WTC11 (cell line): Measurements from ENCODE around the gene ATG2A. TPM values are rescaled to one million over a fixed set of nuclear protein-coding genes. Genes with fewer than 3 reads are reported as not detected.

Experiments
- ATAC-seq: fragments of 200-7000 bp; cut with Tn5 transposase; 2 replicates; pipeline ENCODE4 v1.10.0; 2021; ENCODE audit warnings: mild to moderate bottlenecking, moderate library complexity
- CTCF ChIA-PET: fragments of 300-600 bp; sonication (Branson Sonifier 250); formaldehyde crosslinking; loops from one replicate; lab custom pipeline; 2021; ENCODE audit warnings: antibody characterized with exemption; lab: Charles Lee
- POLR2A ChIA-PET: fragments of 350-600 bp; sonication (Branson Sonifier 250); formaldehyde crosslinking; loops from one replicate; lab custom pipeline; 2021; ENCODE audit warnings: antibody characterized with exemption; lab: Charles Lee
- DNase-seq: peaks from one replicate; pipeline ENCODE4 v3.0.0; 2021; ENCODE audit warnings: low spot score
- H3K27ac Mint-ChIP-seq: 2 replicates; pipeline ENCODE4 v1.8.0; 2021; ENCODE audit warnings: mixed read lengths
- H3K27me3 Mint-ChIP-seq: 2 replicates; pipeline ENCODE4 v1.8.0; 2021; ENCODE audit warnings: low read depth, mild to moderate bottlenecking, moderate library complexity, mixed read lengths
- H3K36me3 Mint-ChIP-seq: 2 replicates; pipeline ENCODE4 v1.8.0; 2021; ENCODE audit warnings: mixed read lengths
- H3K4me1 Mint-ChIP-seq: 2 replicates; pipeline ENCODE4 v1.8.0; 2022; ENCODE audit warnings: mixed read lengths
- H3K4me3 Mint-ChIP-seq: 2 replicates; pipeline ENCODE4 v1.8.0; 2021; ENCODE audit warnings: mild to moderate bottlenecking, moderate library complexity, mixed read lengths
- H3K9me3 Mint-ChIP-seq: 2 replicates; pipeline ENCODE4 v1.8.0; 2021; ENCODE audit warnings: mixed read lengths
- AFF4 ChIP-seq: sonication (generic); formaldehyde crosslinking; IDR thresholded peaks from 2 replicates; pipeline ENCODE4 v1.8.1; 2023; ENCODE audit warnings: mild to moderate bottlenecking, missing genetic modification reagents, borderline replicate concordance
- ARID4B ChIP-seq: sonication (generic); formaldehyde crosslinking; IDR thresholded peaks from 2 replicates; pipeline ENCODE4 v1.8.0; 2023; ENCODE audit warnings: missing genetic modification reagents, mild to moderate bottlenecking, borderline replicate concordance
- CREM ChIP-seq: sonication (generic); formaldehyde crosslinking; IDR thresholded peaks from 2 replicates; pipeline ENCODE4 v1.8.1; 2022; ENCODE audit warnings: mild to moderate bottlenecking, missing genetic modification reagents, moderate library complexity
- ESRRA ChIP-seq: sonication (generic); formaldehyde crosslinking; IDR thresholded peaks from 2 replicates; pipeline ENCODE4 v1.8.1; 2022; ENCODE audit warnings: mild to moderate bottlenecking, missing genetic modification reagents, borderline replicate concordance
- GTF2I ChIP-seq: fragments of 250-450 bp; sonication (Bioruptor Pico); conservative IDR thresholded peaks from 2 replicates; pipeline ENCODE4 v1.4.0; 2021; ENCODE audit warnings: mild to moderate bottlenecking
- HMGXB4 ChIP-seq: sonication (generic); formaldehyde crosslinking; IDR thresholded peaks from 2 replicates; pipeline ENCODE4 v1.8.1; 2023; ENCODE audit warnings: mild to moderate bottlenecking, moderate library complexity, missing genetic modification reagents
- IRF1 ChIP-seq: sonication (generic); formaldehyde crosslinking; IDR thresholded peaks from 2 replicates; pipeline ENCODE4 v1.8.0; 2023; ENCODE audit warnings: missing genetic modification reagents
- IRF2 ChIP-seq: sonication (generic); formaldehyde crosslinking; IDR thresholded peaks from 2 replicates; pipeline ENCODE4 v1.8.0; 2022; ENCODE audit warnings: low read depth, missing genetic modification reagents, borderline replicate concordance
- OVOL2 ChIP-seq: fragments of 250-450 bp; sonication (Bioruptor Pico); IDR thresholded peaks from 2 replicates; pipeline ENCODE4 v1.9.0; 2021; ENCODE audit warnings: mild to moderate bottlenecking, borderline replicate concordance
- PREB ChIP-seq: sonication (generic); formaldehyde crosslinking; IDR thresholded peaks from 2 replicates; pipeline ENCODE4 v1.8.1; 2022; ENCODE audit warnings: mild to moderate bottlenecking, missing genetic modification reagents, moderate library complexity, borderline replicate concordance
- RELA ChIP-seq: sonication (generic); formaldehyde crosslinking; IDR thresholded peaks from 2 replicates; pipeline ENCODE4 v1.8.1; 2022; ENCODE audit warnings: missing genetic modification reagents, mild to moderate bottlenecking, borderline replicate concordance
- ZNF138 ChIP-seq: sonication (generic); formaldehyde crosslinking; conservative IDR thresholded peaks from 2 replicates; pipeline ENCODE4 v1.8.1; 2022; ENCODE audit warnings: mild to moderate bottlenecking, moderate library complexity, missing genetic modification reagents
- total RNA-seq: library from RNA; stranded (reverse); gene quantifications from 3 replicates; pipeline ENCODE4 v1.2.3, GENCODE V29; 2021
- TF ChIP-seq, protein P1 (sequence below): sonication (generic); formaldehyde crosslinking; IDR thresholded peaks from 2 replicates; pipeline ENCODE4 v1.8.1; 2023; ENCODE audit warnings: mild to moderate bottlenecking, missing genetic modification reagents, moderate library complexity

The ATG2A gene
- total RNA-seq, 1 experiment from 2014 or later, result 31.4 TPM

GRCh38 chr11:64896448-64897022, 20.5 kb downstream of the ATG2A start:
- 0 out of 2 replicates have a peak, but pooled peaks cover 3% of the 10 kb centered on the region for H3K36me3 Mint-ChIP-seq
- H3K9me3 Mint-ChIP-seq, result no peaks in the 10 kb centered on the region
- POLR2A ChIA-PET, result interaction anchor here (0.7 kb wide), 1 partner anchor 1990 kb away, joined by 3 read pairs; no protein-coding TSS in a partner anchor
- 0 out of 2 replicates have a peak, but pooled peaks cover 2% of the 10 kb centered on the region for H3K4me1 Mint-ChIP-seq
- CTCF ChIA-PET, result interaction anchor here (1.3 to 22.9 kb wide), 4 partner anchors 8 to 100 kb away, joined by 4 to 372 read pairs (median 14); partner anchors contain the start of genes BATF2, CDC42BPG and GPHA2
- TF ChIP-seq ARID4B (CRISPR knock-in tag), result no peak
- TF ChIP-seq CREM, result no peak
- no peak for TF ChIP-seq GTF2I (CRISPR knock-in tag)
- TF ChIP-seq IRF2, result no peak
- no peak for TF ChIP-seq IRF1 (CRISPR knock-in tag)
- TF ChIP-seq PREB, result no peak
- H3K4me3 Mint-ChIP-seq, result no peak overlapping the region
- ATAC-seq (no peak), DNase-seq (no peak)
- no peak overlapping the region for H3K27ac Mint-ChIP-seq
- H3K27me3 Mint-ChIP-seq, result no peaks in the 10 kb centered on the region

- ATAC-seq, result no peak
- Mint-ChIP-seq H3K4me3 (no peak overlapping the region), H3K4me1 (0 out of 2 replicates have a peak, but pooled peaks cover 2% of the 10 kb centered on the region), H3K9me3 (no peaks in the 10 kb centered on the region), H3K36me3 (0 out of 2 replicates have a peak, but pooled peaks cover 3% of the 10 kb centered on the region), H3K27me3 (no peaks in the 10 kb centered on the region), H3K27ac (no peak overlapping the region)
- TF ChIP-seq RELA (no peak), ESRRA (CRISPR knock-in tag) (no peak), ZNF138 (no peak), OVOL2 (CRISPR knock-in tag) (no peak)
- TF ChIP-seq, protein P1, sequence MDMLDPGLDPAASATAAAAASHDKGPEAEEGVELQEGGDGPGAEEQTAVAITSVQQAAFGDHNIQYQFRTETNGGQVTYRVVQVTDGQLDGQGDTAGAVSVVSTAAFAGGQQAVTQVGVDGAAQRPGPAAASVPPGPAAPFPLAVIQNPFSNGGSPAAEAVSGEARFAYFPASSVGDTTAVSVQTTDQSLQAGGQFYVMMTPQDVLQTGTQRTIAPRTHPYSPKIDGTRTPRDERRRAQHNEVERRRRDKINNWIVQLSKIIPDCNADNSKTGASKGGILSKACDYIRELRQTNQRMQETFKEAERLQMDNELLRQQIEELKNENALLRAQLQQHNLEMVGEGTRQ (CRISPR knock-in tag), result no peak
- ChIA-PET CTCF (interaction anchor here (1.0 to 22.9 kb wide), 4 partner anchors 30 to 102 kb away, joined by 4 to 372 read pairs (median 4); partner anchors contain the start of genes BATF2, CDC42BPG and GPHA2), POLR2A (interaction anchor here (0.6 kb wide), 1 partner anchor 15 kb away, joined by 4 read pairs; no protein-coding TSS in a partner anchor)
- DNase-seq, result no peak
These were observed 22.1 kb downstream of the ATG2A start for GRCh38 chr11:64894812-64895452.

DNA sequence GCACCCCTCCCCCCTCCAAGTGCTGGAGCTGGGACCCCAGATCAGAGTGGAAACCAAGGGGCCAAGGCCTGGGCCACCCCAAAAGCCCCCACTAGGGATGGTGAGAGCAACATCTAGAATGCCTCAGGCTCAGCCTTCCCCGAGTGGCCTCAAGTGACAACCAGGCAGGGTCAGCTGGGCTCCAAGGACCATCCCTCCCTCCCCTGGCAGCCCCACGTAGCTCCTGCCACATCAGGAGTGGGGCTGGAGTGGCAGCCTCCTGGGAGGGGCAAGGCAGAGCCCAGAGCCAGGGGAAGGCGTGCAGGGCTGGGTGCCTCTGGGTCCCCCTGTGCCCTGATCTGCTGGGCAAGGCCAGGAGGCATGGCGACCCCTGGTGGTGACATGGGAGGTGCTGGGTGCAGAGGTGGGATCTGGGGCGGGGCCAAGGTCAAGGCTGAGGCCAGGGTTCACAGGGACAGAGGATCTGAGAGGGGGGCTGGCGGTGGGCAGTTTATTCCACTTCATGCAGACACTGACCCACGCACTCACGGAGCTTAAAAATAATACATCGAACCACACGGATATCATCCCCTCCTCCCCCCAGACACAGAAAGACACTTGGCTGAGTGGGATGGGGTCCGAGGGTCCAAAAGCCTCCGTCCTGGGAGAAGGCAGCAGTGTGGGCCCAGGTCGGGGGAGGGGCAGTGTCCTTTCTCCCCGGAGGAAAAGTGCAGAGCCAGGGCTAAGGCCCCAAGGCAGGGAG, 22.8 kb downstream of the ATG2A start:
- H3K4me1 Mint-ChIP-seq, result peaks cover 2% of the 10 kb centered on the region; the same call in 1 of the 2 replicates
- CTCF ChIA-PET, result interaction anchor here (0.9 to 22.9 kb wide), 11 partner anchors 13 to 102 kb away, joined by 3 to 372 read pairs (median 4); partner anchors contain the start of genes BATF2, CDC42BPG, EHD1 and PPP2R5B
- H3K27ac Mint-ChIP-seq, result no peak overlapping the region
- DNase-seq (peak; percentile 95), ATAC-seq (peak; percentile 95)
- no peak overlapping the region for H3K4me3 Mint-ChIP-seq
- POLR2A ChIA-PET, result no interaction called here
- 0 out of 2 replicates have a peak, but pooled peaks cover 3% of the 10 kb centered on the region for H3K36me3 Mint-ChIP-seq
- no peaks in the 10 kb centered on the region for H3K9me3 Mint-ChIP-seq
- H3K27me3 Mint-ChIP-seq, result no peaks in the 10 kb centered on the region
- TF ChIP-seq AFF4, result no peak
- TF ChIP-seq HMGXB4 (CRISPR knock-in tag), result no peak; the same call in 1 of the 2 replicates
